ENCODE data around the gene STEAP1B.

- TF ChIP-seq, protein P1, sequence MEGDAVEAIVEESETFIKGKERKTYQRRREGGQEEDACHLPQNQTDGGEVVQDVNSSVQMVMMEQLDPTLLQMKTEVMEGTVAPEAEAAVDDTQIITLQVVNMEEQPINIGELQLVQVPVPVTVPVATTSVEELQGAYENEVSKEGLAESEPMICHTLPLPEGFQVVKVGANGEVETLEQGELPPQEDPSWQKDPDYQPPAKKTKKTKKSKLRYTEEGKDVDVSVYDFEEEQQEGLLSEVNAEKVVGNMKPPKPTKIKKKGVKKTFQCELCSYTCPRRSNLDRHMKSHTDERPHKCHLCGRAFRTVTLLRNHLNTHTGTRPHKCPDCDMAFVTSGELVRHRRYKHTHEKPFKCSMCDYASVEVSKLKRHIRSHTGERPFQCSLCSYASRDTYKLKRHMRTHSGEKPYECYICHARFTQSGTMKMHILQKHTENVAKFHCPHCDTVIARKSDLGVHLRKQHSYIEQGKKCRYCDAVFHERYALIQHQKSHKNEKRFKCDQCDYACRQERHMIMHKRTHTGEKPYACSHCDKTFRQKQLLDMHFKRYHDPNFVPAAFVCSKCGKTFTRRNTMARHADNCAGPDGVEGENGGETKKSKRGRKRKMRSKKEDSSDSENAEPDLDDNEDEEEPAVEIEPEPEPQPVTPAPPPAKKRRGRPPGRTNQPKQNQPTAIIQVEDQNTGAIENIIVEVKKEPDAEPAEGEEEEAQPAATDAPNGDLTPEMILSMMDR (IDR thresholded peaks at IDR 0.05): no peak
- TF ChIP-seq POLR2A (IDR thresholded peaks at IDR 0.05): no peak
These were observed 98.9 kb downstream of the STEAP1B start for GRCh38 chr7:22400936-22401553.
